ENCODE data around the gene MCTP1. TPM values are rescaled to one million over a fixed set of nuclear protein-coding genes. Genes with fewer than 3 reads are reported as not detected.

The MCTP1 gene
- total RNA-seq, 1 experiment from 2014 or later, result 5.6 TPM

GRCh38 chr5:95256991-95257390, 27.9 kb downstream of the MCTP1 start (continued):
- TF ChIP-seq ZNF281 (CRISPR knock-in tag; IDR thresholded peaks at IDR 0.05) (no peak), HMGA2 (CRISPR knock-in tag; IDR thresholded peaks at IDR 0.05) (no peak)

- no peaks in the 10 kb centered on the region for H3K36me3 Mint-ChIP-seq
- CTCF ChIA-PET, result no interaction called here
- ATAC-seq (no peak), DNase-seq (ENCODE audit: low spot score) (no peak)
- TF ChIP-seq HMGA2 (CRISPR knock-in tag; IDR thresholded peaks at IDR 0.05) (no peak), NFE2L1 (CRISPR knock-in tag; IDR thresholded peaks at IDR 0.05) (no peak), CREM (CRISPR knock-in tag; IDR thresholded peaks at IDR 0.05) (no peak), NR2C2 (CRISPR knock-in tag; IDR thresholded peaks at IDR 0.05) (no peak), CTCF (IDR thresholded peaks at IDR 0.05) (no peak), TCF7 (CRISPR knock-in tag; IDR thresholded peaks at IDR 0.05; ENCODE audit: low read depth) (no peak), AR (CRISPR knock-in tag; IDR thresholded peaks at IDR 0.05) (no peak), ZNF425 (CRISPR knock-in tag; conservative IDR thresholded peaks at IDR 0.05) (no peak), ZBTB43 (CRISPR knock-in tag; IDR thresholded peaks at IDR 0.05) (no peak), CREB1 (CRISPR knock-in tag; IDR thresholded peaks at IDR 0.05) (no peak)
- POLR2A ChIA-PET, result no interaction called here
- no peak overlapping the region for H3K4me3 Mint-ChIP-seq
- H3K4me1 Mint-ChIP-seq, result no peaks in the 10 kb centered on the region
- no peaks in the 10 kb centered on the region for H3K9me3 Mint-ChIP-seq
- H3K27ac Mint-ChIP-seq, result no peak overlapping the region
- no peaks in the 10 kb centered on the region for H3K27me3 Mint-ChIP-seq (ENCODE audit: low read depth)
Measured at GRCh38 chr5:95256446-95256845, 28.4 kb downstream of the MCTP1 start.

- peaks cover 7% of the 10 kb centered on the region for H3K9me3 Mint-ChIP-seq
- CTCF ChIA-PET, result no interaction called here
- H3K4me3 Mint-ChIP-seq, result no peak overlapping the region
- POLR2A ChIA-PET, result no interaction called here
- H3K36me3 Mint-ChIP-seq, result no peaks in the 10 kb centered on the region
- no peak overlapping the region for H3K27ac Mint-ChIP-seq
- H3K4me1 Mint-ChIP-seq, result no peaks in the 10 kb centered on the region
- DNase-seq (ENCODE audit: low spot score) (no peak), ATAC-seq (no peak)
- H3K27me3 Mint-ChIP-seq (ENCODE audit: low read depth), result no peaks in the 10 kb centered on the region
- no peak for TF ChIP-seq TEAD4 (CRISPR knock-in tag; IDR thresholded peaks at IDR 0.05)
- no peak for TF ChIP-seq STAT6 (CRISPR knock-in tag; conservative IDR thresholded peaks at IDR 0.05; ENCODE audit: low read depth)
- TF ChIP-seq GRHL2 (CRISPR knock-in tag; IDR thresholded peaks at IDR 0.05; ENCODE audit: insufficient replicate concordance, severe bottlenecking), result no peak
- TF ChIP-seq ZNF396 (CRISPR knock-in tag; IDR thresholded peaks at IDR 0.05; ENCODE audit: borderline replicate concordance), result no peak
- TF ChIP-seq IRF1 (CRISPR knock-in tag; IDR thresholded peaks at IDR 0.05), result no peak
- no peak for TF ChIP-seq RORB (CRISPR knock-in tag; IDR thresholded peaks at IDR 0.05)
- TF ChIP-seq ELF4 (CRISPR knock-in tag; IDR thresholded peaks at IDR 0.05; ENCODE audit: low read depth), result no peak
- no peak for TF ChIP-seq MAX (CRISPR knock-in tag; IDR thresholded peaks at IDR 0.05)
- no peak for TF ChIP-seq CBFB (CRISPR knock-in tag; IDR thresholded peaks at IDR 0.05; ENCODE audit: low read depth)
Measured at GRCh38 chr5:95252801-95253200, 32.1 kb downstream of the MCTP1 start.

Measured in WTC11 (cell line).